Thymus (tissue), 11 donors: Measurements from ENCODE around the gene ZNF503. TPM values are rescaled to one million over a fixed set of nuclear protein-coding genes. Genes with fewer than 3 reads are reported as not detected.

Experiments
- DNase-seq, 9 donors: peaks; one replicate each; pipeline ENCODE4 v3.0.0-alpha.2; 2013; ENCODE audit warnings: low spot score in 9 of 9, low read depth in 6 of 9, missing footprints in 1 of 9
- H3K27ac ChIP-seq, 2 donors: one replicate each; pipeline ENCODE4 v1.5.1; 2013; ENCODE audit warnings: control low read depth in 1 of 2, low read depth in 1 of 2, low read length in 1 of 2, mild to moderate bottlenecking in 1 of 2, moderate library complexity in 1 of 2
- H3K27me3 ChIP-seq, 2 donors: one replicate each; pipeline ENCODE4 v1.5.1; 2013; ENCODE audit warnings: low read length in 1 of 2; ENCODE audit not compliant: control insufficient read depth in 2 of 2, insufficient read depth in 1 of 2
- H3K36me3 ChIP-seq, 2 donors: one replicate each; pipeline ENCODE4 v1.5.1; 2013; ENCODE audit warnings: low read length in 1 of 2, mild to moderate bottlenecking in 1 of 2, moderate library complexity in 1 of 2; ENCODE audit not compliant: control insufficient read depth in 2 of 2, insufficient read depth in 2 of 2
- H3K4me1 ChIP-seq, 2 donors: one replicate each; pipeline ENCODE4 v1.5.1; 2013; ENCODE audit warnings: low read length in 2 of 2; ENCODE audit not compliant: control insufficient read depth in 2 of 2, insufficient read depth in 2 of 2
- H3K4me3 ChIP-seq, 2 donors: one replicate each; pipeline ENCODE4 v1.5.1; 2013; ENCODE audit warnings: low read length in 2 of 2, control low read depth in 1 of 2, mild to moderate bottlenecking in 1 of 2
- H3K9me3 ChIP-seq, 2 donors: one replicate each; pipeline ENCODE4 v1.5.1; 2013; ENCODE audit warnings: low read length in 1 of 2, mild to moderate bottlenecking in 1 of 2; ENCODE audit not compliant: control insufficient read depth in 2 of 2, insufficient read depth in 1 of 2
- WGBS: extraction: QIAGEN DNeasy Blood & Tissue Kit; methylation state at CpG from one replicate; pipeline ENCODE4 v1.1.7; 2013; 5-methylcytosine and 5-hydroxymethylcytosine counted together
- polyA plus RNA-seq: library from polyadenylated mRNA; stranded (reverse); fragments of 200-250 nt; gene quantifications from one replicate; pipeline ENCODE4 v1.2.3, GENCODE V29; 2013
- total RNA-seq: library from RNA; stranded (reverse); fragments of 120-200 nt; gene quantifications from one replicate; pipeline ENCODE4 v1.2.4, GENCODE V29; 2013
- donor health status: healthy.

Gene ZNF503
- total and polyA plus RNA-seq, 2 donors, result 0.38 to 7.7 TPM

DNA sequence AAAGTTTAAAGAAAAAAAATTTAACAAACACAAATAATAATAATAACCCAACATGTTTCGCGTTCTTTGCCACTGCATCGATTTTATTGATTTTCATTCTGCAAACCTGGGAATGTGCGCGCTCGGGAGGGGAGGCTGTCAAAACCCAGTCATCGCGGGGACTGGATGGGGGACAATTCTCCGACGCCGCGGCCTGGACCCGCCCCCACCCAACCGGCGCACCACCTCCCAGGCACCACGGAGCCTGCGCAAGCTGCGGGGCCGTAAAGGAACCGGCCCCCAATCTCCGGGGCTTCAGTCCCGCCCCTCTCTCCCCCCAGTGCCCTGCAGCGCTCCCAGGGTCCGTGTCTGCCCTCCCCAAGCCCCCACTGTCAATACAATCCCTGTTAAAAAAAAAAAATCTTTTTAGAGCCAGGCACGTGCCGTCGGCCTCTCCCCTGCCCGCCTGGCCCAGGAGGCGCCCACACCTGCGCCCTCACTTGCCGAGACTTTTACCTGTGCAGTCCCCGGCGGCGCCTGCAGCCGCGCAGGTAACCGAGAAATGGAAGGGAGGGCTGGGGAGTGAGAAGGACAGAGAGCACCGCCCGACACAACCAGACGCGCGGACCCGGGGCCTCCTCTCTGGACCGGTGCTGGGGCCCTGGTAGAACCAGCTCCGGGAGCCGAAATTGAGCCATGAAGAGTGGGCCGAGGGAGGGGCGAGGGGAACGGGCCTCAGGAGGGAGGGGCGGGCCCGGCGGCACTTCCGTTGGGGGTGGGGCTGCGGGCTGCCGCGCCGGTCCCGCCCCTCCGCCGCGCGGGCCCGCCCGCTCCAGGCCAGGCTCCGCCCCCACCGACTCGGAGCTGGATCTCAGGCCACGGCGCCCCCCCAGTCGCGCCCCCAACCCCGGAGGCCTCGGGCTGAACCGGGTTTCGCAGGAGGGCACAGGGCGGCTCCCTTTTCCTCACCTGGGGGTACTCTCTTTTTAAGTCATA is 7.6 kb upstream of the ZNF503 start:
- peaks cover 1 to 5% of the 10 kb centered on the region in 2 donors for H3K9me3 ChIP-seq
- DNase-seq, result peak in 5 of 9 donors; percentile 28 to 62 (median 48)
- 1% methylated on average over 76 of the region's 76 CpGs for WGBS
- peak overlapping the region; percentile 55 to 79 for H3K4me3 ChIP-seq
- H3K36me3 ChIP-seq, result no peaks in the 10 kb centered on the region
- H3K4me1 ChIP-seq, result peaks cover 5 to 18% of the 10 kb centered on the region in 2 donors
- peak overlapping the region; percentile 32 to 84 for H3K27ac ChIP-seq
- peaks cover 69 to 82% of the 10 kb centered on the region in 2 donors for H3K27me3 ChIP-seq

DNA sequence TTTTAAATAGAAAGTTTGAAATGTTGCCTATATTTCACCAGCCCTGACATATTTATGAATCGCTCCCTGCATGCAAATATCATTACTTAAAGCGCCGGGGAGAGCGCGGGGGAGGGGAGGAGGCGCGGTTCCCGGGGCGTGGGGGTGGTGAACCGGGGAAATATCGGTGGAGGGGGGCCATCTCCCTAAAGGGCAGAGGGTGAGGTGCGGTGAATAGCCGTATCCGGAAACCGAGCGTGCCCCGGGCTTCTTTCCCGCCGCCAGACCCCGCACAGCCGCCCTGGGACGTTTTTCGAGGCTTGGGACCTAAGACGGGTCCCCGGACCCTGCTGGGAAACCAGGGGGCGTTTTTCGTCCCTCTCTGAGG is 6.9 kb upstream of the ZNF503 start:
- H3K27ac ChIP-seq, result no peak overlapping the region
- peaks cover 5 to 20% of the 10 kb centered on the region in 2 donors for H3K4me1 ChIP-seq
- WGBS, result under 1% methylated on average over 27 of the region's 27 CpGs
- H3K9me3 ChIP-seq, result peaks cover 1 to 5% of the 10 kb centered on the region in 2 donors
- peaks cover 74 to 88% of the 10 kb centered on the region in 2 donors for H3K27me3 ChIP-seq
- no peaks in the 10 kb centered on the region for H3K36me3 ChIP-seq
- no peak for DNase-seq
- H3K4me3 ChIP-seq, result peak overlapping the region; percentile 55 to 79

DNA sequence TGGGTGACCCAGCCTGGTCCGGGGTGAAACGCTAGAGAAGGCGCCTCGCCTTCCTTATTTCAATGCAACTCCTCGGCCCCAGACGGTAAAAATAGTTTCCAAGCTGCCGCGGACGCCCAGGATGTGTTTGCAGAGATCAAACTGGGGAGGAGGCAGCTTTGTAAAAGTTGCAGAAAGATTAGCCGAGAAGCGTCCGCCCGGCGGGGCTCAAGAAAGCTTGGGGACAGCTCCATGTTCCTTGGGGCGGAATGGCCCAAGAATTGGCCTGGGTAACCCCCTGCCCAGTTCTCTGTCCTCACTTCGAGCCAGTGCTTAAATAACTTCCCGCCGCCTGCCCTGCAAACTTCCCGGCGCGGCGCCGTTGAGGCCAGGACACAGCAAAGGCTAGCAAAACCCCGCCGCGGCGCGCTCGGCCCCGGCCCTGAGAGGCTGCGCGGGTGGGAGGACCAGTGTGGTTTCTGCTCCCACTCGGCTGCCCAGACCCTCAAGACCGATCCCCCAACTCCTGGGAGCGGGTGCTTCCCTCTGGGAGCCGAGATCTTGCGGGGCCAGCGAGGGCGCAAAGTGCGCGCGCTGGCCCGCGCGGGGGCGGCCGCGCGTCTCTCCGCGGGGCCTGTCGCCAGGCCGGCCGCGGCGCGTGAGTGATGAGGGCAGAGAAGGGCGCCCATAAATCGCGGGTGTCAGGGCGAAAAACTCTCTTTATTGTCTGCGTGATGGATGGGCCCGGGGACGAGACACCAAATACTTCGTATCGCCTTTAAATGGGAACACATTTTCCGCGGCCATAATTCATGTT is 6.3 kb upstream of the ZNF503 start:
- Histone ChIP-seq H3K4me1 (peaks cover 6 to 23% of the 10 kb centered on the region in 2 donors), H3K27ac (no peak overlapping the region)
- DNase-seq, result peak in 1 of 9 donors; percentile 21

DNA sequence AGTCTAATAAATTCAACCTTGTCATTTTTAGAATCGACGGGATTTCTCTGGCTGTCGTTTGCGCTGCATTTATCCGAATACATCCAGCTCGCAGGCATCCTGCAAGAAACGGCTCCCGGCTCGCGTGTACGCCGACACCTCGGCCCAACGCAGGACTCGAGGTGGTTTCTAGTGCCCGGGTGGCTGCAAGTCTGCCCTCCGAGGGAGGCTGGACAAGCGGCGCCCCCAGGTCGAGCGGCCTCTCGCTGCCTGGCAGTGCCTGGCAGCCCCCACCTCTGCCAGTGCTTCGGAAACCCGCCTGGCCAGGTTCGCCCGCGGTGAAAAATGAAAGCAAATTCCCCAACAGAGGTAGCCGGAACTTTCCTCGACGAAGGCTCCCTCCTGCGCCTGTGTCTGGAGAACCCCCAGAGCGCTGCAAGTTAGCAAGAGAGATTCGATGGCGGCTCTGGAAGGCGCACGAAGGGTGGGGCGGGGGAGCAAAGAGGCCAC is 5.7 kb upstream of the ZNF503 start:
- Histone ChIP-seq H3K4me3 (peak overlapping the region in 1 of 2 donors; percentile 14), H3K27me3 (peaks cover 86 to 95% of the 10 kb centered on the region in 2 donors), H3K27ac (no peak overlapping the region), H3K9me3 (peaks cover 1 to 5% of the 10 kb centered on the region in 2 donors), H3K4me1 (peaks cover 11 to 30% of the 10 kb centered on the region in 2 donors), H3K36me3 (no peaks in the 10 kb centered on the region)
- no peak for DNase-seq
- WGBS, result 21% methylated on average over 37 of the region's 37 CpGs

More for the DNA sequence above, 6.3 kb upstream of the ZNF503 start:
- no peaks in the 10 kb centered on the region for H3K36me3 ChIP-seq
- peaks cover 1 to 5% of the 10 kb centered on the region in 2 donors for H3K9me3 ChIP-seq
- WGBS, result 2% methylated on average over 68 of the region's 68 CpGs
- H3K27me3 ChIP-seq, result peaks cover 79 to 91% of the 10 kb centered on the region in 2 donors
- H3K4me3 ChIP-seq, result peak overlapping the region in 1 of 2 donors; percentile 79

DNA sequence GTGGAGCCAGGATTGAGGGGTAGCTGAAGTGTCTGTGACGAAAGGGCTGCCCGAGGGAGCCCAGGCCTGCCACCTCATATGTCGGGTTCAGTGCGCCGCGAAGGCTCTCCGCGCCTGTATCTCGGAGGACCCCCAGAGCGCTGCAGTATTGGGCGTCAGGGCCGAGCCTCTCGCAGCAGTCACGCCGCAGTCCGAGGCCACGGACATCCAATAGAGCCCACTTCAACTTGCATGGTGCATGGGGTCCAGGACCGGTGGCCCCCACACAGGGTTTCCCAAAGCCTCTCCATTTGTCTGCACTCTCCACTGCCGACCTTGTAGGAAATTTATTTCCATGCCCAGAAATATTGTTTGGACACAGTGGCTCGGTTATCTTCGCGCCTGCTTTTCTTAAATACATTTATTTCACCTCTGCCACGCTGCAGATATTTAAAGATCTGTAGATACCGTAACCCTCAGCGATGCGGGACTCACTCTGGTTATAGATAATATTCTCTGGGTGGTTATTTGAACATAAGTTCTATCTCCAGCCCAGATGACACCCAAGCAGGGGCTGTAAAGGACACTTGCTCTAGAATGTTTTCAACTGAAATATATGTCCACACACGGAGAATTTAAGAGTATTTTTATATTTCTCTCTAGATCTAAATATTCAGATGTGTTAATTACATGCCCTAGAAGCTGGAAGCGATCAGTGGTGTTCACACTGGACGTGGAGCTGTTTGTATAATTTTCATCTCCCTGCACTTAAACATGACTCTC is 5.1 kb upstream of the ZNF503 start:
- H3K4me1 ChIP-seq, result peaks cover 11 to 36% of the 10 kb centered on the region in 2 donors
- no peaks in the 10 kb centered on the region for H3K36me3 ChIP-seq
- 97% methylated on average over 29 of the region's 29 CpGs for WGBS
- no peak for DNase-seq
- no peak overlapping the region for H3K4me3 ChIP-seq
- H3K27me3 ChIP-seq, result peaks cover 92 to 98% of the 10 kb centered on the region in 2 donors
- peaks cover 1 to 5% of the 10 kb centered on the region in 2 donors for H3K9me3 ChIP-seq
- H3K27ac ChIP-seq, result no peak overlapping the region

DNA sequence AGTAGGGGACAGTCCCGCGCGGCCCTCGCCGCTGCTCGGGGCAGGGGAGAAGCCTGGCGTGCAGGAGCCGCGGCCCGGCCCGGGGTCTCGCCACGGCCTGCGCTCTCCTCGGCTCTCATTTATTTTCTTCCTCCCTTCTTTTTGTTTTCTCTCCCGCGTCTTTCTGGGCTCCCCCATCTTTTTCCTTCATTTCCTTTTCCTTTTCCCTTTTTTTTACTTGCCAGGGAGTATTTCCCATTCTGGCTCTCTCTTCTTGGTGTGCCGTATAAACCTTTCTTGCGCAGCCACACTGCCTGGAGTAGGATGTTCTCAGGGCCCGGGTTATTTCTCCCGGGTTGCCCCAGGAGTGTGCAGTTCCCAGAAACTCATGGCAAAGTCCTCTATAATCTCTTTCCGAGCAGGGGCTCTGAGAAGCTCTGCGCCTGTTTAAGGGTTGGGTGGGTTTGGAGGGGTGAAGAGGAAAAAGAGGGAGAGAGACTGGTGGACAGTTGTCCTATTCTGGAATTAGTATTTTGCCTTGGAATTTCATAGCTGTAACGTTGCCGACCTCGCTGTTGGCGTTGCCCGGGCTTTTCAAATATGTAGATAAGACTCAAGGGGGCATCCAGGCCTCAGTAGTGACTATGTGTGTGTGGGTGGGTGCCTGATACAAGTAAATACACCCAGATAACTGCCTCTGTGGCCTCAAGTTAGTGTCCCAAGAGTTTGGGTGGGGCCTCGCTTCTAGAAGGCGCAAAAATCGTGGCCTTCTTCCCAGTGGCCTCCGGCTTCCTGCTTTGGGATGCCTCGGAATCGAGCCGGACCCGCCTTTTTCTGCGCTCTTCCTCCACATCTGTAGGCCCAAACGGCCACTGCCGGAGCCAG is 4.3 kb upstream of the ZNF503 start:
- no peak for DNase-seq
- H3K27me3 ChIP-seq, result peaks cover 97 to 100% of the 10 kb centered on the region in 2 donors
- H3K4me1 ChIP-seq, result peaks cover 11 to 38% of the 10 kb centered on the region in 2 donors

DNA sequence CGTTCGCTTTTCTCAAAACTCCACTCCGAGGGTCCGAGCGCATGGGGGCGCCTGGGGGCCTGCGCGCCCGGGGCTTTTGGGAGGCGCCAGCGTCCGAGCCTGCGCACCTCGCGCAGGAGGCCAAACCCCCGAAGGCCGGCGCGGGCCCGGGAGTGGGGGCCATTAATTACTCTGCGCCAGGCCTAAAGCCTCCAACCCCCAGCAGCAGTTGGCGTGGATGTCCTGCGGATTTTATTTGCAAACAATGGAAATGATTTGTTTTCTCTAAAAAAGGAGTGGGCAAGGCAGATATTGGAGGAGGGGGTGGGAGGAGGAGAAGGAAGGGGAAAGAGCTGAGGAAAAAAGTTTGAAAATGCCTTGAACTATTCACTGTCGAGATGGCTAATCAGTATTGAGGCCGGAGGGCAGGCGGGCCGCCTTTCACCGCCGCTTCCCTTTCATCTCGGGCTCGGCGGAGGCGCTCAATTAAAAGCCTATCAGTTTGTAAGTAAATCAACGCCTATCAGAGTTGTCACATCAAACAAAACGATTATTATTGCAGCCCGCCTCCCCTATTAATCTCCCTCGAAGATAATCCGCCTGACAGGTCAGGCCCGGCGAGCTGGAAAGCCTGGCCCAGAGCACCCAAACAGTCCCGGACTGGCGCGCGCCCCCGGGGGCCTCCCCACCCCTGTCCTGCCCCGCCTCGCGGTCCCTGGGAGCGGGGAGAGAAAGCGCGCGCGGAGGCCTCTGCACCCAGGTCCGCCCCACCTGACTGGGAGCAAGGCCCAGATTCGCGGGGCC is 3.4 kb upstream of the ZNF503 start:
- Histone ChIP-seq H3K36me3 (no peaks in the 10 kb centered on the region), H3K27ac (peak overlapping the region in 1 of 2 donors; percentile 42), H3K4me3 (no peak overlapping the region), H3K27me3 (peaks cover 97 to 100% of the 10 kb centered on the region in 2 donors), H3K9me3 (peaks cover 1 to 5% of the 10 kb centered on the region in 2 donors), H3K4me1 (peaks cover 11 to 46% of the 10 kb centered on the region in 2 donors)
- 24% methylated on average over 56 of the region's 56 CpGs for WGBS
- DNase-seq, result no peak

More for the DNA sequence above, 4.3 kb upstream of the ZNF503 start:
- H3K4me3 ChIP-seq, result no peak overlapping the region
- H3K9me3 ChIP-seq, result peaks cover 1 to 5% of the 10 kb centered on the region in 2 donors
- no peaks in the 10 kb centered on the region for H3K36me3 ChIP-seq
- H3K27ac ChIP-seq, result no peak overlapping the region
- WGBS, result 85% methylated on average over 39 of the region's 39 CpGs
